WTC11 (cell line): ENCODE results near the gene GALNT18. TPM values are rescaled to one million over a fixed set of nuclear protein-coding genes. Genes with fewer than 3 reads are reported as not detected.

ENCODE experiments used
- ATAC-seq: fragments of 200-7000 bp; cut with Tn5 transposase; 2 replicates; pipeline ENCODE4 v1.10.0; 2021; ENCODE audit warnings: mild to moderate bottlenecking, moderate library complexity
- CTCF ChIA-PET: fragments of 300-600 bp; sonication (Branson Sonifier 250); formaldehyde crosslinking; loops from one replicate; lab custom pipeline; 2021; ENCODE audit warnings: antibody characterized with exemption; lab: Charles Lee
- POLR2A ChIA-PET: fragments of 350-600 bp; sonication (Branson Sonifier 250); formaldehyde crosslinking; loops from one replicate; lab custom pipeline; 2021; ENCODE audit warnings: antibody characterized with exemption; lab: Charles Lee
- DNase-seq: peaks from one replicate; pipeline ENCODE4 v3.0.0; 2021; ENCODE audit warnings: low spot score
- H3K27ac Mint-ChIP-seq: 2 replicates; pipeline ENCODE4 v1.8.0; 2021; ENCODE audit warnings: mixed read lengths
- H3K27me3 Mint-ChIP-seq: 2 replicates; pipeline ENCODE4 v1.8.0; 2021; ENCODE audit warnings: low read depth, mild to moderate bottlenecking, moderate library complexity, mixed read lengths
- H3K36me3 Mint-ChIP-seq: 2 replicates; pipeline ENCODE4 v1.8.0; 2021; ENCODE audit warnings: mixed read lengths
- H3K4me1 Mint-ChIP-seq: 2 replicates; pipeline ENCODE4 v1.8.0; 2022; ENCODE audit warnings: mixed read lengths
- H3K4me3 Mint-ChIP-seq: 2 replicates; pipeline ENCODE4 v1.8.0; 2021; ENCODE audit warnings: mild to moderate bottlenecking, moderate library complexity, mixed read lengths
- H3K9me3 Mint-ChIP-seq: 2 replicates; pipeline ENCODE4 v1.8.0; 2021; ENCODE audit warnings: mixed read lengths
- ATF1 ChIP-seq: sonication (generic); formaldehyde crosslinking; IDR thresholded peaks from 2 replicates; pipeline ENCODE4 v1.8.1; 2023; ENCODE audit warnings: mild to moderate bottlenecking, moderate library complexity, missing genetic modification reagents
- CREB1 ChIP-seq: sonication (generic); formaldehyde crosslinking; IDR thresholded peaks from 2 replicates; pipeline ENCODE4 v1.8.0; 2023; ENCODE audit warnings: mild to moderate bottlenecking, missing genetic modification reagents
- ELF4 ChIP-seq: sonication (generic); formaldehyde crosslinking; IDR thresholded peaks from 2 replicates; pipeline ENCODE4 v1.8.1; 2022; ENCODE audit warnings: low read depth, mild to moderate bottlenecking, moderate library complexity, missing genetic modification reagents
- EMX1 ChIP-seq: fragments of 250-450 bp; sonication (Bioruptor Pico); IDR thresholded peaks from 2 replicates; pipeline ENCODE4 v1.8.0; 2021; ENCODE audit warnings: mild to moderate bottlenecking
- FOXP1 ChIP-seq: sonication (generic); formaldehyde crosslinking; IDR thresholded peaks from 2 replicates; pipeline ENCODE4 v1.8.0; 2022; ENCODE audit warnings: missing genetic modification reagents, mild to moderate bottlenecking, moderate library complexity, borderline replicate concordance
- MXD4 ChIP-seq: fragments of 250-450 bp; sonication (Bioruptor Pico); IDR thresholded peaks from 2 replicates; pipeline ENCODE4 v1.8.0; 2021; ENCODE audit warnings: mild to moderate bottlenecking, moderate library complexity, borderline replicate concordance
- MYBL2 ChIP-seq: sonication (generic); formaldehyde crosslinking; IDR thresholded peaks from 2 replicates; pipeline ENCODE4 v1.8.1; 2023; ENCODE audit warnings: mild to moderate bottlenecking, moderate library complexity, missing genetic modification reagents
- NR3C1 ChIP-seq: sonication (generic); formaldehyde crosslinking; conservative IDR thresholded peaks from 2 replicates; pipeline ENCODE4 v1.8.1; 2023; ENCODE audit warnings: low read depth, mild to moderate bottlenecking, missing genetic modification reagents
- OVOL2 ChIP-seq: fragments of 250-450 bp; sonication (Bioruptor Pico); IDR thresholded peaks from 2 replicates; pipeline ENCODE4 v1.9.0; 2021; ENCODE audit warnings: mild to moderate bottlenecking, borderline replicate concordance
- PRRX2 ChIP-seq: fragments of 250-450 bp; sonication (Bioruptor Pico); IDR thresholded peaks from 2 replicates; pipeline ENCODE4 v1.8.0; 2021; ENCODE audit warnings: mild to moderate bottlenecking
- RORB ChIP-seq: fragments of 250-450 bp; sonication (Bioruptor Pico); IDR thresholded peaks from 2 replicates; pipeline ENCODE4 v1.9.0; 2021; ENCODE audit warnings: mild to moderate bottlenecking
- SMAD4 ChIP-seq: sonication (generic); formaldehyde crosslinking; IDR thresholded peaks from 2 replicates; pipeline ENCODE4 v1.8.0; 2022; ENCODE audit warnings: mild to moderate bottlenecking, missing genetic modification reagents
- TCF7 ChIP-seq: sonication (generic); formaldehyde crosslinking; IDR thresholded peaks from 2 replicates; pipeline ENCODE4 v1.8.0; 2022; ENCODE audit warnings: mild to moderate bottlenecking, low read depth, missing genetic modification reagents, moderate library complexity
- TEAD1 ChIP-seq: sonication (generic); formaldehyde crosslinking; IDR thresholded peaks from 2 replicates; pipeline ENCODE4 v1.8.0; 2022; ENCODE audit warnings: mild to moderate bottlenecking, missing genetic modification reagents
- ZNF121 ChIP-seq: sonication (generic); formaldehyde crosslinking; IDR thresholded peaks from 2 replicates; pipeline ENCODE4 v1.8.0; 2023; ENCODE audit warnings: missing genetic modification reagents
- ZNF138 ChIP-seq: sonication (generic); formaldehyde crosslinking; conservative IDR thresholded peaks from 2 replicates; pipeline ENCODE4 v1.8.1; 2022; ENCODE audit warnings: mild to moderate bottlenecking, moderate library complexity, missing genetic modification reagents
- ZNF263 ChIP-seq: sonication (generic); formaldehyde crosslinking; IDR thresholded peaks from 2 replicates; pipeline ENCODE4 v1.8.1; 2022; ENCODE audit warnings: low read depth, mild to moderate bottlenecking, moderate library complexity, missing genetic modification reagents
- total RNA-seq: library from RNA; stranded (reverse); gene quantifications from 3 replicates; pipeline ENCODE4 v1.2.3, GENCODE V29; 2021
- TF ChIP-seq, protein P1 (sequence below): sonication (generic); formaldehyde crosslinking; IDR thresholded peaks from 2 replicates; pipeline ENCODE4 v1.8.1; 2022; ENCODE audit warnings: mild to moderate bottlenecking, missing genetic modification reagents, moderate library complexity, borderline replicate concordance
- TF ChIP-seq, protein P2 (sequence below): sonication (generic); formaldehyde crosslinking; IDR thresholded peaks from 2 replicates; pipeline ENCODE4 v1.8.1; 2023; ENCODE audit warnings: mild to moderate bottlenecking, missing genetic modification reagents, moderate library complexity
- TF ChIP-seq, protein P3 (sequence below): sonication (generic); formaldehyde crosslinking; IDR thresholded peaks from 2 replicates; pipeline ENCODE4 v1.8.1; 2023; ENCODE audit warnings: mild to moderate bottlenecking, moderate library complexity, missing genetic modification reagents
- TF ChIP-seq, protein P4 (sequence below): sonication (generic); formaldehyde crosslinking; IDR thresholded peaks from 2 replicates; pipeline ENCODE4 v1.8.1; 2023; ENCODE audit warnings: mild to moderate bottlenecking, missing genetic modification reagents
- TF ChIP-seq, protein P5 (sequence below): sonication (generic); formaldehyde crosslinking; IDR thresholded peaks from 2 replicates; pipeline ENCODE4 v1.8.0; 2022; ENCODE audit warnings: mild to moderate bottlenecking, missing genetic modification reagents
- TF ChIP-seq, protein P6 (sequence below): sonication (generic); formaldehyde crosslinking; IDR thresholded peaks from 2 replicates; pipeline ENCODE4 v1.8.1; 2022; ENCODE audit warnings: low read depth, mild to moderate bottlenecking, moderate library complexity, missing genetic modification reagents, borderline replicate concordance

The GALNT18 gene
- total RNA-seq, 1 experiment from 2014 or later, result 5.0 TPM

DNA sequence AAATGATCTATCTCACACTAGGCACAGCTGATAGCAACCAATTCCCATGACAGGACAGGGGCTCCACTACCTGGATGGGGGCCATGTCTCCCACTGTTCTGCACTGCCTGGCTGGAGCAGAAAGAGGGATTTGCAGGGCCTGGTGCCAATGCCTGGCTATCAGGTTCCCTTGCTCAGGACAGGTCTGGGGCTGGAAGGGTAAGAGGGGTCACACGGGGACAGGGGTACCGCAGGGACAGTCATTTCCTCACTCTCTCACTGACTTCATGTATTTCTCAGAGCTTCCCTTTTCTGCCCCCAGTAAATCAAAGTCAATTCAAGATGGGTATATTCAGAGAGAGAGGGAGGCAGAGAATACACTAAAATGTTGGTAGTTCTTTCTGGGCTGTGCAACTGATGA, 149.7 kb downstream of the GALNT18 start (continued):
- TF ChIP-seq NR3C1 (no peak), FOXP1 (CRISPR knock-in tag) (no peak), CREB1 (CRISPR knock-in tag) (no peak), ATF1 (CRISPR knock-in tag) (no peak), ELF4 (CRISPR knock-in tag) (no peak)

DNA sequence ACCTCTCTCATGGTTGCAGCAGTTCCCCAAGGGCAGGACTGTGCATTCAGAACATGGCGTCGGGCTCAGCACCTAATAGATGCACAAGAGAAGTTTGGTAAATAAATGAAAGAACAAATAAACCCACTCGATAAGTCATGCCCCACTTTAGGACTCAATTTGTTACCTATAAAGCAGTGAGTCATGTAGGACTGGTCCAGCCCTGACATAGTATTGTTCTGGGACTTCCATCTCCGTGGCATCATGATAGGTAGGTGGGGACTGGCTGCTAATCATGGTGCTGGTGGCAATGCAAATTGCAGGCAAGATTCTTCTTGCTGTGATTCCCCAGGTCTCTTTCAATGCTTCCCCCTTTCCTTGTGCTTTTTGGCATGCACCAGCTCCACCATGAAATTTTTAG, 150.6 kb downstream of the GALNT18 start:
- ChIA-PET POLR2A (no interaction called here), CTCF (no interaction called here)
- H3K4me1 Mint-ChIP-seq, result peaks cover 18% of the 10 kb centered on the region
- no peaks in the 10 kb centered on the region for H3K36me3 Mint-ChIP-seq
- no peaks in the 10 kb centered on the region for H3K9me3 Mint-ChIP-seq
- H3K27ac Mint-ChIP-seq, result no peak overlapping the region; the same call in 1 of the 2 replicates
- TF ChIP-seq TCF7 (no peak), RORB (CRISPR knock-in tag) (no peak), SMAD4 (CRISPR knock-in tag) (no peak), MYBL2 (CRISPR knock-in tag) (no peak), MXD4 (CRISPR knock-in tag) (no peak), EMX1 (no peak)
- TF ChIP-seq, protein P1, sequence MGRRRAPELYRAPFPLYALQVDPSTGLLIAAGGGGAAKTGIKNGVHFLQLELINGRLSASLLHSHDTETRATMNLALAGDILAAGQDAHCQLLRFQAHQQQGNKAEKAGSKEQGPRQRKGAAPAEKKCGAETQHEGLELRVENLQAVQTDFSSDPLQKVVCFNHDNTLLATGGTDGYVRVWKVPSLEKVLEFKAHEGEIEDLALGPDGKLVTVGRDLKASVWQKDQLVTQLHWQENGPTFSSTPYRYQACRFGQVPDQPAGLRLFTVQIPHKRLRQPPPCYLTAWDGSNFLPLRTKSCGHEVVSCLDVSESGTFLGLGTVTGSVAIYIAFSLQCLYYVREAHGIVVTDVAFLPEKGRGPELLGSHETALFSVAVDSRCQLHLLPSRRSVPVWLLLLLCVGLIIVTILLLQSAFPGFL (CRISPR knock-in tag), result no peak
- ATAC-seq (no peak), DNase-seq (no peak)
- H3K27me3 Mint-ChIP-seq, result no peaks in the 10 kb centered on the region
- no peak overlapping the region for H3K4me3 Mint-ChIP-seq

DNA sequence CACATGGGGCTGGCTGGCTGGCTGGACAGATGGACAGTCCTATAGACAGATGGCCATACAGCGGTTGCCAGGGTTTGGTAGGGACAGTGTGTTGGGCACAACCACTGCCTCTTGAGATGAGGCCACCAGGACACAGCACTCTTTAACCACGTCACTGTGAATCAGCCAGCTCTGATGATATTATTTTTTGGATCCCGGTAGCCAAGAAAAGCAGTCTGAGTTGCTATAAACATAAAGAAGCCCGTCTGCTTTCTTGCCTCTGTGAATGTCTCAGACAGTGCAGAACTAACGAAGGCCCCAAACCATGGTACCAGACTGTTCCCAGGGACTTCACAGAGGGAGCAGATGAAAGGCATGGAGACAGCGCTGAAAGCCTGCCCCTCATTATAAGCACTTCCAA, 152.9 kb downstream of the GALNT18 start:
- Mint-ChIP-seq H3K9me3 (no peaks in the 10 kb centered on the region), H3K4me3 (no peak overlapping the region), H3K27me3 (no peaks in the 10 kb centered on the region), H3K27ac (no peak overlapping the region), H3K36me3 (no peaks in the 10 kb centered on the region), H3K4me1 (peaks cover 14% of the 10 kb centered on the region)
- ATAC-seq, result no peak
- ChIA-PET CTCF (no interaction called here), POLR2A (interaction anchor here (0.6 kb wide), 1 partner anchor 1811 kb away, joined by 4 read pairs; no protein-coding TSS in a partner anchor)
- TF ChIP-seq ZNF263, result no peak
- no peak for TF ChIP-seq PRRX2 (CRISPR knock-in tag)
- no peak for TF ChIP-seq NR3C1
- no peak for TF ChIP-seq MYBL2 (CRISPR knock-in tag)
- no peak for TF ChIP-seq OVOL2 (CRISPR knock-in tag)
- TF ChIP-seq, protein P2, sequence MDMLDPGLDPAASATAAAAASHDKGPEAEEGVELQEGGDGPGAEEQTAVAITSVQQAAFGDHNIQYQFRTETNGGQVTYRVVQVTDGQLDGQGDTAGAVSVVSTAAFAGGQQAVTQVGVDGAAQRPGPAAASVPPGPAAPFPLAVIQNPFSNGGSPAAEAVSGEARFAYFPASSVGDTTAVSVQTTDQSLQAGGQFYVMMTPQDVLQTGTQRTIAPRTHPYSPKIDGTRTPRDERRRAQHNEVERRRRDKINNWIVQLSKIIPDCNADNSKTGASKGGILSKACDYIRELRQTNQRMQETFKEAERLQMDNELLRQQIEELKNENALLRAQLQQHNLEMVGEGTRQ, result no peak
- TF ChIP-seq ZNF138 (CRISPR knock-in tag), result no peak
- TF ChIP-seq TEAD1, result no peak
- TF ChIP-seq, protein P3, sequence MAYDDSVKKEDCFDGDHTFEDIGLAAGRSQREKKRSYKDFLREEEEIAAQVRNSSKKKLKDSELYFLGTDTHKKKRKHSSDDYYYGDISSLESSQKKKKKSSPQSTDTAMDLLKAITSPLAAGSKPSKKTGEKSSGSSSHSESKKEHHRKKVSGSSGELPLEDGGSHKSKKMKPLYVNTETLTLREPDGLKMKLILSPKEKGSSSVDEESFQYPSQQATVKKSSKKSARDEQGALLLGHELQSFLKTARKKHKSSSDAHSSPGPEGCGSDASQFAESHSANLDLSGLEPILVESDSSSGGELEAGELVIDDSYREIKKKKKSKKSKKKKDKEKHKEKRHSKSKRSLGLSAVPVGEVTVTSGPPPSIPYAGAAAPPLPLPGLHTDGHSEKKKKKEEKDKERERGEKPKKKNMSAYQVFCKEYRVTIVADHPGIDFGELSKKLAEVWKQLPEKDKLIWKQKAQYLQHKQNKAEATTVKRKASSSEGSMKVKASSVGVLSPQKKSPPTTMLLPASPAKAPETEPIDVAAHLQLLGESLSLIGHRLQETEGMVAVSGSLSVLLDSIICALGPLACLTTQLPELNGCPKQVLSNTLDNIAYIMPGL, result no peak
- TF ChIP-seq, protein P4, sequence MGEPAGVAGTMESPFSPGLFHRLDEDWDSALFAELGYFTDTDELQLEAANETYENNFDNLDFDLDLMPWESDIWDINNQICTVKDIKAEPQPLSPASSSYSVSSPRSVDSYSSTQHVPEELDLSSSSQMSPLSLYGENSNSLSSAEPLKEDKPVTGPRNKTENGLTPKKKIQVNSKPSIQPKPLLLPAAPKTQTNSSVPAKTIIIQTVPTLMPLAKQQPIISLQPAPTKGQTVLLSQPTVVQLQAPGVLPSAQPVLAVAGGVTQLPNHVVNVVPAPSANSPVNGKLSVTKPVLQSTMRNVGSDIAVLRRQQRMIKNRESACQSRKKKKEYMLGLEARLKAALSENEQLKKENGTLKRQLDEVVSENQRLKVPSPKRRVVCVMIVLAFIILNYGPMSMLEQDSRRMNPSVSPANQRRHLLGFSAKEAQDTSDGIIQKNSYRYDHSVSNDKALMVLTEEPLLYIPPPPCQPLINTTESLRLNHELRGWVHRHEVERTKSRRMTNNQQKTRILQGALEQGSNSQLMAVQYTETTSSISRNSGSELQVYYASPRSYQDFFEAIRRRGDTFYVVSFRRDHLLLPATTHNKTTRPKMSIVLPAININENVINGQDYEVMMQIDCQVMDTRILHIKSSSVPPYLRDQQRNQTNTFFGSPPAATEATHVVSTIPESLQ (CRISPR knock-in tag), result no peak
- TF ChIP-seq, protein P5, sequence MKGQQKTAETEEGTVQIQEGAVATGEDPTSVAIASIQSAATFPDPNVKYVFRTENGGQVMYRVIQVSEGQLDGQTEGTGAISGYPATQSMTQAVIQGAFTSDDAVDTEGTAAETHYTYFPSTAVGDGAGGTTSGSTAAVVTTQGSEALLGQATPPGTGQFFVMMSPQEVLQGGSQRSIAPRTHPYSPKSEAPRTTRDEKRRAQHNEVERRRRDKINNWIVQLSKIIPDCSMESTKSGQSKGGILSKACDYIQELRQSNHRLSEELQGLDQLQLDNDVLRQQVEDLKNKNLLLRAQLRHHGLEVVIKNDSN (CRISPR knock-in tag), result no peak
- TF ChIP-seq, protein P6, sequence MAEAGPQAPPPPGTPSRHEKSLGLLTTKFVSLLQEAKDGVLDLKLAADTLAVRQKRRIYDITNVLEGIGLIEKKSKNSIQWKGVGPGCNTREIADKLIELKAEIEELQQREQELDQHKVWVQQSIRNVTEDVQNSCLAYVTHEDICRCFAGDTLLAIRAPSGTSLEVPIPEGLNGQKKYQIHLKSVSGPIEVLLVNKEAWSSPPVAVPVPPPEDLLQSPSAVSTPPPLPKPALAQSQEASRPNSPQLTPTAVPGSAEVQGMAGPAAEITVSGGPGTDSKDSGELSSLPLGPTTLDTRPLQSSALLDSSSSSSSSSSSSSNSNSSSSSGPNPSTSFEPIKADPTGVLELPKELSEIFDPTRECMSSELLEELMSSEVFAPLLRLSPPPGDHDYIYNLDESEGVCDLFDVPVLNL (CRISPR knock-in tag), result no peak
- TF ChIP-seq ZNF121, result no peak
- TF ChIP-seq RORB (CRISPR knock-in tag), result no peak
- DNase-seq, result no peak
